Breast epithelium (tissue), 4 donors: ENCODE results near the gene STARD3. TPM values are rescaled to one million over a fixed set of nuclear protein-coding genes. Genes with fewer than 3 reads are reported as not detected.

Experiments used
- DNase-seq, 2 donors: peaks; one replicate each; pipeline ENCODE4 v3.0.0-alpha.2; 2019; ENCODE audit warnings: low spot score in 2 of 2
- H3K27ac ChIP-seq, 2 donors: fragments of 200-600 bp; sonication (generic) in 1 of 2; one replicate each; pipeline ENCODE4 v1.5.1; 2016 to 2019; ENCODE audit warnings: mild to moderate bottlenecking in 1 of 2
- H3K27me3 ChIP-seq, 2 donors: fragments of 200-600 bp; sonication (generic) in 1 of 2; one replicate each; pipeline versions ENCODE4 v1.5.1 to v1.6.0; 2017 to 2019; ENCODE audit warnings: control low read depth in 1 of 2, mild to moderate bottlenecking in 1 of 2
- H3K36me3 ChIP-seq: fragments of 200-600 bp; one replicate; pipeline ENCODE4 v1.5.1; 2019
- H3K4me1 ChIP-seq, 2 donors: fragments of 200-600 bp; sonication (generic); one replicate each; pipeline ENCODE4 v1.5.1; 2016 to 2019; ENCODE audit warnings: control low read depth in 1 of 2
- H3K4me3 ChIP-seq, 3 donors: fragments of 200-600 bp; sonication (generic); 1 replicate in 2 of 3; 2 replicates in 1 of 3; pipeline ENCODE4 v1.5.1; 2016 to 2019; ENCODE audit warnings: mild to moderate bottlenecking in 3 of 3, moderate library complexity in 2 of 3
- H3K9me3 ChIP-seq, 2 donors: fragments of 200-600 bp; sonication (generic) in 1 of 2; one replicate each; pipeline ENCODE4 v1.5.1; 2016 to 2019; ENCODE audit warnings: control low read depth in 1 of 2
- POLR2A ChIP-seq: fragments of 450-650 bp; IDR thresholded peaks from one replicate; pipeline ENCODE4 v1.6.1; 2016; ENCODE audit warnings: antibody characterized with exemption, mild to moderate bottlenecking, moderate library complexity
- POLR2AphosphoS5 ChIP-seq, 3 donors: sonication (generic); formaldehyde crosslinking; IDR thresholded peaks; one replicate each; pipeline ENCODE4 v1.6.1; 2017; ENCODE audit warnings: antibody characterized with exemption in 3 of 3
- intact Hi-C: fragments of 100-400 bp; cut with DNase I; formaldehyde crosslinking; loops from one replicate; pipeline ENCODE4 v1.15.1; 2023; ENCODE audit warnings: low total_unique reads
- total RNA-seq, 3 donors: library from RNA; depleted of rRNA; stranded (reverse); fragments of >200 nt; gene quantifications; one replicate each; pipeline ENCODE4 v1.1.0, GENCODE V29; 2016
- TF ChIP-seq, protein P1 (sequence below), 3 donors: fragments of 450-650 bp; IDR thresholded peaks; one replicate each; pipeline ENCODE4 v1.5.1; 2016 to 2017; ENCODE audit warnings: antibody characterized with exemption in 3 of 3, mild to moderate bottlenecking in 3 of 3, moderate library complexity in 3 of 3

The STARD3 gene
- total RNA-seq, 3 donors from 2014 or later: 37.0 to 43.9 (median 42.0) TPM

DNA sequence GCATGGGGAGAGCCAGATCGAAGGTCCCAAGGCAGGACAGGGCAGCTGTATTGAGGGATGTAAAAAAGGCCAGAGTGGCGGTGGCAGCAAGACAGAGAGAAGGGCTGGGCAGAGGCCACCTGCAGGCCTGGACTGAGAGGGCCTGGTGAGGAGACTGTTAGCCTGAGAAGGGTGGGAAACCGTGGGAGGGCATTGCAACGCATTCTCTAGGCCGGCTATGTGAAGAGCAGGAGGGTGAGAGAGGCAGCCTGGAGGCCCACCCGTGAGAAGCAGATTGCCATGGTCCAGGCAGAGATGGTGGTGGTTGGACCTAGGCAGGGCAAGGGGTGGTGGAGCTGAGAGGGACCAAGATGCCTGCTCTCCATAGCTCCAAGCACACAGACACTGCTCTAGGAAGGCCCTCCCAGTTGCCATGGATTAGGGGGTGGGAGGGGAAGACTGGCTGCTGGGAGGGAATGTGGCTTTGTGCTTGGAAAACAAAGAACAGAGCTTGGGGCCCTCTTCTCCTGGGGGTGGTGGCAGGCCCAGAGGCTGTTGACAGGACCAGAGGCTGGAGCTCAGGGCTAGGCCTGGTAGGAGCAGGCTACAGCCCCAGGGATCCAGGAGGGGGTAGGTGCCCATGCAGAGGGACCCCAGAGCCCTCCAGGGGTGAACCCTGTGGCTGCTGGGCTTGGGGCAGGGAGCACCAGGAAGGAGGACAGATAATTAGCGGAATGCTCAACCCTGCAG lies 15.8 kb downstream of the STARD3 start:
- Histone ChIP-seq H3K27me3 (no peaks in the 10 kb centered on the region), H3K4me3 (no peak overlapping the region), H3K4me1 (no peaks in the 10 kb centered on the region), H3K27ac (peak overlapping the region; percentile 50 to 58), H3K36me3 (no peaks in the 10 kb centered on the region), H3K9me3 (no peaks in the 10 kb centered on the region)
- intact Hi-C loops: no loop called here
- no peak for TF ChIP-seq POLR2A
- TF ChIP-seq POLR2AphosphoS5 (IDR thresholded peaks at IDR 0.05): no peak
- TF ChIP-seq, protein P1, sequence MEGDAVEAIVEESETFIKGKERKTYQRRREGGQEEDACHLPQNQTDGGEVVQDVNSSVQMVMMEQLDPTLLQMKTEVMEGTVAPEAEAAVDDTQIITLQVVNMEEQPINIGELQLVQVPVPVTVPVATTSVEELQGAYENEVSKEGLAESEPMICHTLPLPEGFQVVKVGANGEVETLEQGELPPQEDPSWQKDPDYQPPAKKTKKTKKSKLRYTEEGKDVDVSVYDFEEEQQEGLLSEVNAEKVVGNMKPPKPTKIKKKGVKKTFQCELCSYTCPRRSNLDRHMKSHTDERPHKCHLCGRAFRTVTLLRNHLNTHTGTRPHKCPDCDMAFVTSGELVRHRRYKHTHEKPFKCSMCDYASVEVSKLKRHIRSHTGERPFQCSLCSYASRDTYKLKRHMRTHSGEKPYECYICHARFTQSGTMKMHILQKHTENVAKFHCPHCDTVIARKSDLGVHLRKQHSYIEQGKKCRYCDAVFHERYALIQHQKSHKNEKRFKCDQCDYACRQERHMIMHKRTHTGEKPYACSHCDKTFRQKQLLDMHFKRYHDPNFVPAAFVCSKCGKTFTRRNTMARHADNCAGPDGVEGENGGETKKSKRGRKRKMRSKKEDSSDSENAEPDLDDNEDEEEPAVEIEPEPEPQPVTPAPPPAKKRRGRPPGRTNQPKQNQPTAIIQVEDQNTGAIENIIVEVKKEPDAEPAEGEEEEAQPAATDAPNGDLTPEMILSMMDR (IDR thresholded peaks at IDR 0.05): no peak
- DNase-seq: no peak

DNA sequence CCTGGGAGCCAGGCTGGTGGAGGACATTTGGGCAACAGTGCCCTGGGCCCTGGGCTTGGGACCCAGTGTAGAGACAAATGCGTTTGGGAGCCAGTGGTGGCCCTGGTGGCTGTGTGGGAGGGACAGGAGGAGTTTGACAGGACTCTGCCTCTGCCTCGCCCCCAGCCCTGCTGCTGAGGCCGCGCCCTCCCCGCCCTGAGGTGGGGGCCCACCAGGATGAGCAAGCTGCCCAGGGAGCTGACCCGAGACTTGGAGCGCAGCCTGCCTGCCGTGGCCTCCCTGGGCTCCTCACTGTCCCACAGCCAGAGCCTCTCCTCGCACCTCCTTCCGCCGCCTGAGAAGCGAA lies 16.3 kb downstream of the STARD3 start:
- intact Hi-C loops: no loop called here
- peak overlapping the region; percentile 50 to 58 for H3K27ac ChIP-seq

DNA sequence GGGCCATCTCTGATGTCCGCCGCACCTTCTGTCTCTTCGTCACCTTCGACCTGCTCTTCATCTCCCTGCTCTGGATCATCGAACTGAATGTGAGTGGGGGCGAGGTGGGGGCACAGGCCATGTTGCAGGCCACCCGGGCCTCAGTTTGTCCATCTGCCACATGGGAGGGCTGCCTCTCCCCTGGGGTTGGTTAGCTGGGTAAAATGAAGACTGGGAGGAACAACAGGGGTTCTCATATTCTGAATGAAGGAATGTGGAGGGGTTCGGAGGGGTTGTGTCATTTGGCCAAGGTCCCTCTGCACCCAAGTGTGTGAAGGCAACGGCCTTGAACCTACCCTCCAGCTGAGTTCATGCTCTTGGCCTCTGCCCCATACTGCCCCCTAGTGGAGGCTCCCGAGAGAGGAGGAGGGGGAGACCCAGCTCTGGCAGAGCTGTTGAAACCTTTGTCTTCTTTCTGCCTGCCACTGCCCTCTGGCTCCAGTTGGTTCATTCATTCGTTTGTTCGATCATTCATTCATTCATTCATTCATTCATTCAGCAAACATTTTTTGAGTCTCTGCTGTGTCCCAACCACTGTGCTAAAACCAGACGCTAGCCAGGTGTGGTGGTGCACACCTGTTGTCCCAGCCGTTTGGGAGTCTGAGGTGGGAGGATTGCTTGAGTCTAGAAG lies 16.9 kb downstream of the STARD3 start:
- DNase-seq: no peak
- no peaks in the 10 kb centered on the region for H3K4me1 ChIP-seq
- intact Hi-C loops: no loop called here
- H3K27ac ChIP-seq: peak overlapping the region; percentile 50 to 58
- H3K36me3 ChIP-seq: no peaks in the 10 kb centered on the region
- H3K4me3 ChIP-seq: no peak overlapping the region
- no peaks in the 10 kb centered on the region for H3K27me3 ChIP-seq
- TF ChIP-seq POLR2AphosphoS5 (IDR thresholded peaks at IDR 0.05): no peak
- TF ChIP-seq, protein P1 (IDR thresholded peaks at IDR 0.05): peak; percentile 23 to 48 (median 47)
- no peaks in the 10 kb centered on the region for H3K9me3 ChIP-seq

More for the DNA sequence above, 16.3 kb downstream of the STARD3 start:
- no peak for TF ChIP-seq POLR2A
- TF ChIP-seq, protein P1 (IDR thresholded peaks at IDR 0.05): no peak
- no peak for TF ChIP-seq POLR2AphosphoS5 (IDR thresholded peaks at IDR 0.05)
- no peak for DNase-seq
- H3K27me3 ChIP-seq: no peaks in the 10 kb centered on the region
- H3K4me1 ChIP-seq: no peaks in the 10 kb centered on the region
- no peaks in the 10 kb centered on the region for H3K9me3 ChIP-seq
- H3K36me3 ChIP-seq: no peaks in the 10 kb centered on the region
- no peak overlapping the region for H3K4me3 ChIP-seq

DNA sequence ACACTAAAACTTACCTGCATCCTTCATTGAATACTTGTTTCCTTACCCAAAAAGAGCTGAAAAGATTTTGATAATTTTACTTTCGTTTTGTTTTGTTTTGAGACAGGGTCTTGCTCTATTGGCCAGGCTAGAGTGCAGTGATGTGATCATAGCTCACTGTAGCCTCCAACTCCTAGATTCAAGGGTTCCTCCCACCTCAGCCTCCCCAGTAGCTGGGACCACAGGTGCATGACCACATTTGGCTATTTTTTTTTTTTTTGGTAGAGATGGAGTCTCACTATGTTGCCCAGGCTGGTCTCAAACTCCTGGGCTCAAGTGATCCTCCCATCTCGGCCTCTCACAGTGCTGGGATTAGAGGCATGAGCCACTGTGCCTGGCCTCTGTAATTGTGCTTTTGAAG lies 18.2 kb downstream of the STARD3 start:
- no peak for TF ChIP-seq POLR2AphosphoS5 (IDR thresholded peaks at IDR 0.05)
- TF ChIP-seq, protein P1 (IDR thresholded peaks at IDR 0.05): no peak
- TF ChIP-seq POLR2A: no peak
- Histone ChIP-seq H3K27me3 (no peaks in the 10 kb centered on the region), H3K9me3 (no peaks in the 10 kb centered on the region), H3K4me3 (no peak overlapping the region), H3K4me1 (no peaks in the 10 kb centered on the region), H3K27ac (no peak overlapping the region), H3K36me3 (no peaks in the 10 kb centered on the region)
- intact Hi-C loops: no loop called here
- no peak for DNase-seq

DNA sequence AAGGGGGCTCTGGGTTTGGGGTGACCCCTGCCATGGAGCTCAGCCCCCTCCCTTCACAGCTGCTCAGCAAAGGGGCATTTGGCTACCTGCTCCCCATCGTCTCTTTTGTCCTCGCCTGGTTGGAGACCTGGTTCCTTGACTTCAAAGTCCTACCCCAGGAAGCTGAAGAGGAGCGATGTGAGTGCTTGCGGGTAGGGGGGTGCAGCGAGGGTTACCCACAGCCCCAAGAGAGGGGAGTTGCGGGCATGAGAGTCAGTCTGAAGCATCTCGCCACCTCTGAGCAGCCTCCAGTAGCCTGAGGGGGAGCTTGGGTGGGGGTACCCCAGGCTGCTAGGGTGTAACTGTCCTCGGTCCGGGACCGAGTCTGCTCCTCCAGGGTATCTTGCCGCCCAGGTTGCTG lies 21.4 kb downstream of the STARD3 start:
- Histone ChIP-seq H3K36me3 (peaks cover 6% of the 10 kb centered on the region), H3K4me3 (no peak overlapping the region), H3K27me3 (no peaks in the 10 kb centered on the region), H3K4me1 (peaks cover 0 to 7% of the 10 kb centered on the region in 2 donors), H3K9me3 (no peaks in the 10 kb centered on the region), H3K27ac (peak overlapping the region in 1 of 2 donors; percentile 19)
- intact Hi-C loops: no loop called here
- TF ChIP-seq, protein P1 (IDR thresholded peaks at IDR 0.05): no peak
- TF ChIP-seq POLR2AphosphoS5 (IDR thresholded peaks at IDR 0.05): no peak
- no peak for TF ChIP-seq POLR2A
- no peak for DNase-seq
